SH-SY5Y (cell line): ENCODE measurements around the gene STK26.

Experiments
- GATA2 ChIP-seq: IDR thresholded peaks from 2 replicates; pipeline ENCODE4 v1.6.1; 2011; ENCODE audit warnings: mild to moderate bottlenecking, low read depth, low read length
- GATA3 ChIP-seq: IDR thresholded peaks from 2 replicates; pipeline ENCODE4 v1.6.1; 2011; ENCODE audit warnings: low read depth, mild to moderate bottlenecking, low read length, moderate library complexity

Gene STK26

DNA sequence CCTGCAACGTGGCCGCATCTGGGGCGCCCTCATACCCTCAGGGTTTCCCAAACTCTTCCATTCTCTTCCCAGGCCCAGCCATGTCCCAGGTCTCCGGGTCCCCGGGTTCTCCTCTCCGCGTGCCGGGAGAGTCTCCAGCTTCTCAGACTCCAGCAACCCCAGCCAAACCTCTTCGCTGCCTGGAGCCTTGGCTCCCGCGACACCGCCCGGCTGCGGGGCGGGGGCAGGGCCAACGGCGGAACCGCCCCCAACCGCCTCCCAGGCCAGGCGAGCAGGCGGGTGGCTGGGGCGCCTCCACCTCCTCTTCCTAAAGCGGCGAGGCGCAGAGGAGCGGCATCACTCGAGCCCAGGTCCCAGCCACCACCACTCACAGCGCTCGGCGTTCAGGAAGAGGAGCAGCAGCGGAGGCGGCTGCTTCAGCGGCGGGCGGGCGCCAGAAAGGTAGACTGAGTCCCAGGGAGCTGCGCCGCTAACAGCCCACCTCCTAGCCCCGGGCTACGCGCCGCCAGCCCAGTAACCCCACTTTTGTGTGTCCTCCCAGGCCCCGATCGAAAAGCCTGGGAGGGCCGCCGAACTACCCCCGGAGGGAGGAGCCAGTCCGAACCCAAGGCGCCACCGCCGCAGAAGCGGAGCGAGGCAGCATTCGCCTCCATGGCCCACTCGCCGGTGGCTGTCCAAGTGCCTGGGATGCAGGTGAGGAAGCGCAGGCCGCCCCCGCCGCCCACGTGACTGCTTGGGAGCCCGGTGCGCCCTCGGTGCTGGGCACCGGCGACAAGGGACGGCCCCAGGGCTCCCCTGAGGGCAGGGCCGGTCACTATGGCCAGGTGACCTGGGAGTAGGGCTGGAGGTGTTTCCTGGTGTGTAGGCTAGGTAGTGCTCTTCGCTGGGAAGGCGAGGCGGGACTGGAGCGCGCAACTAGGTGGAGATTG lies at the start of gene STK26:
STK26 (plus strand) TSS at position 336 of the 929 bp plus-strand sequence; CDS start at position 652, 316 bp downstream.
- TF ChIP-seq GATA3 (no peak), GATA2 (no peak)

GRCh38 chrX:131975851-131976250 lies 47.3 kb upstream of the STK26 start:
- TF ChIP-seq GATA2 = no peak

GRCh38 chrX:131977619-131978018 lies 45.5 kb upstream of the STK26 start:
- TF ChIP-seq GATA2 = no peak
- TF ChIP-seq GATA3 = no peak

- TF ChIP-seq GATA2 (no peak), GATA3 (no peak)
Measured at GRCh38 chrX:131979116-131979515, 44.0 kb upstream of the STK26 start.

DNA sequence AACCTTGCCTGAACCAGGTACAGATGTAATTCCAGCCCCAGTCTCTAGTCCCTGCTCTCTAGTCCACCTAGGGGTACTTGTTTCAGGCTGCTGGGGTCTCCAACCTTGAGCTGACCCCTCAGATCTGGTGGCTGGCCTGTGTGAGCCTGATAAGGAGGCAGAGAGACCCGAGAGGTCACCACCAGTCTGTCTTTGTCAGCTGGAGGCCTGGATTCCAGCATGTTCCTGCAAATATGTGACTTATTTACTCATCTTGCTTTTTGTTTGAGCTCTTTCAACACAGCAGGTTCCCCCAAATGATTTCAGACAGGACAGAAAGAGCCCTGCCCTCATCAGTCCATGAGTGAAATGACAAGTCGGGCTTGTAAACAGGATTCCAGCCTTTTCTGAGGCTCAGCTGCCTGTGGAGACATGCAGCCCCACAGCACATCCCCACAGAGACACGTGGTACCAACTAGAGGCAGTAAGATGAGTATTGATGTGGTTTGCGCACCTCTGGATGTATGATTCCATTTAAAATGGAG lies 37.5 kb upstream of the STK26 start:
- TF ChIP-seq GATA3 = no peak

GRCh38 chrX:131987252-131987651 lies 35.9 kb upstream of the STK26 start:
- no peak for TF ChIP-seq GATA3

GRCh38 chrX:131988236-131988635 lies 34.9 kb upstream of the STK26 start:
- TF ChIP-seq GATA3 = no peak
- no peak for TF ChIP-seq GATA2

GRCh38 chrX:132001127-132001526 lies 22.0 kb upstream of the STK26 start:
- no peak for TF ChIP-seq GATA3
- no peak for TF ChIP-seq GATA2

DNA sequence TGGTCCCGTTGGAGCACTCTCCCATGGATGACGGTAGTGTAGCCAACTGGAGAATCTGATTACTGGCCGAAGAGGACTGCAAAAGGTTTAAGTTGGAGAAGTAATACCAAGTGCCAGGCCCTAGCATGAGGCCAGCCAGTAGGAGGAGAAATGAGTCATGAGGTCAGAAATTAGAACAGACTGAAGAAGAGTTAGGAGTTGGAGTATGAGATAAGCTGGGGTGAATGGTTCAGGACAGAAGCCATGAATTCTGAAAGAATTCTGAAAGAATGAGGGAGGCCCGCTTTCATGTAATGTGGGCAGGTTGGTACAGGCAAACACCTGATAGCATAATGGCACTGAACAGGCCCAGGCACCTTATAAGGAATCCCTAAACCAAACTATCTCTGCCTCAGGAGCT lies 18.4 kb upstream of the STK26 start:
- TF ChIP-seq GATA3 (no peak), GATA2 (no peak)

- TF ChIP-seq GATA3 (no peak), GATA2 (no peak)
Measured at GRCh38 chrX:132009350-132009749, 13.8 kb upstream of the STK26 start.

- TF ChIP-seq GATA3 (no peak), GATA2 (no peak)
Measured at GRCh38 chrX:132015875-132016274, 7.2 kb upstream of the STK26 start.

DNA sequence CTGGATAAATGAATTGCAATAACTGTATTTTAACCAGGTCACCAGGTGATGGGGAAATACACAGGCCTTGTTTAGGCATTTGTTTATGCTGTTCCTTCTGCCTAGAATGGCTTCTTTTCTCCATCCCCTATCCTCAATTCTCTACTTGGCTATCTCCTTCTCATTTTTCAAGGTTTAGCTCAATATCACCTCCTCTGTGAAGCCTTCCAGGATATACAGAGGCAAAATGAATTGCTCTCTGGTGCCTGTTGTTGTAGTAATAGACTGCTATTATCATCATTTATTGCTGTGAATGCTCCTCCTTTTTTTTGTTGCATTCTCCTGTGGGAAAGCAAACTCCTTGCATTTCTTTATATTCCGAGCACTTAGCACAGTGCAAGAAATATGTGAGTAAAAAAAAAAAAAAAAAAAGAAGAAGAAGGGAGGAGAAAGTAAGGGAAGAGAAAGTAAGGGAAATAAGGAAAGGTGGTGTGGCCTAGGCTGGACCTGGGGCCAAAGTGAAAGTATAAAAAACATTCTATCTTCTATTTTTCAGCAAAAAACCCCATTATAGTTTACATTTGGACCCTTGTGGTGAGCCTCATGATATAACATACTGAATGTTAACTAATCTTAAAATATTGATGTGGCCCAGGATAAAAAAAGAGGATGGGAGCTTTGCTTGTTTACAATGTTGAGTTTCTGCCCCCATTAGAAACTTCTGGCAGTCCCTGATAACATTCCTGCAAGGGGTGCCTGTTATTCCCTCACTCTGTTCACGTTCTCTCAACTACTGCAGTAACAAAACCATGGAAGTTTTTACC lies 6.3 kb upstream of the STK26 start:
- TF ChIP-seq GATA3 (no peak), GATA2 (no peak)

- TF ChIP-seq GATA3 (no peak), GATA2 (no peak)
Measured at GRCh38 chrX:132017431-132018185, 5.5 kb upstream of the STK26 start.
